Measurements from ENCODE around the gene EPM2A.

EPM2A gene

DNA sequence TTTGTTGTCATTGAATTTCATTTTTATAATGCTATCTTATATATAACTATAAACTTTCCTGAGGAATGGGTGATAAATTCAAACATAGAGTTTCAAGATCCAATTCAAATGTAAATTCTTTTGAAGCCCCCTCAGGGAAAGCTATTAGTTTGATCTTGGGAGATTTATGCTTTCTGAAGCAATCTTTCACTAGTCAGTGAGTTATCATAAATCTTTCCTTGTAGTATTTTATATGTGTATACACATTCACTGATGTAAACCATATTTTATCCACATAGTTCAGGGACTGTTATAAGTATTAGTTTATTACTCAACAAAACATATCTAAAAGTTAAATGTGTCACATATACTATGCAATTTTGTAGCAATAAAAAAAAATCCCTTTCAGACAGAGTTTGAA is 2.9 kb upstream of the EPM2A start:
- TF ChIP-seq, protein P1, sequence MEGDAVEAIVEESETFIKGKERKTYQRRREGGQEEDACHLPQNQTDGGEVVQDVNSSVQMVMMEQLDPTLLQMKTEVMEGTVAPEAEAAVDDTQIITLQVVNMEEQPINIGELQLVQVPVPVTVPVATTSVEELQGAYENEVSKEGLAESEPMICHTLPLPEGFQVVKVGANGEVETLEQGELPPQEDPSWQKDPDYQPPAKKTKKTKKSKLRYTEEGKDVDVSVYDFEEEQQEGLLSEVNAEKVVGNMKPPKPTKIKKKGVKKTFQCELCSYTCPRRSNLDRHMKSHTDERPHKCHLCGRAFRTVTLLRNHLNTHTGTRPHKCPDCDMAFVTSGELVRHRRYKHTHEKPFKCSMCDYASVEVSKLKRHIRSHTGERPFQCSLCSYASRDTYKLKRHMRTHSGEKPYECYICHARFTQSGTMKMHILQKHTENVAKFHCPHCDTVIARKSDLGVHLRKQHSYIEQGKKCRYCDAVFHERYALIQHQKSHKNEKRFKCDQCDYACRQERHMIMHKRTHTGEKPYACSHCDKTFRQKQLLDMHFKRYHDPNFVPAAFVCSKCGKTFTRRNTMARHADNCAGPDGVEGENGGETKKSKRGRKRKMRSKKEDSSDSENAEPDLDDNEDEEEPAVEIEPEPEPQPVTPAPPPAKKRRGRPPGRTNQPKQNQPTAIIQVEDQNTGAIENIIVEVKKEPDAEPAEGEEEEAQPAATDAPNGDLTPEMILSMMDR (IDR thresholded peaks at IDR 0.05) = no peak

DNA sequence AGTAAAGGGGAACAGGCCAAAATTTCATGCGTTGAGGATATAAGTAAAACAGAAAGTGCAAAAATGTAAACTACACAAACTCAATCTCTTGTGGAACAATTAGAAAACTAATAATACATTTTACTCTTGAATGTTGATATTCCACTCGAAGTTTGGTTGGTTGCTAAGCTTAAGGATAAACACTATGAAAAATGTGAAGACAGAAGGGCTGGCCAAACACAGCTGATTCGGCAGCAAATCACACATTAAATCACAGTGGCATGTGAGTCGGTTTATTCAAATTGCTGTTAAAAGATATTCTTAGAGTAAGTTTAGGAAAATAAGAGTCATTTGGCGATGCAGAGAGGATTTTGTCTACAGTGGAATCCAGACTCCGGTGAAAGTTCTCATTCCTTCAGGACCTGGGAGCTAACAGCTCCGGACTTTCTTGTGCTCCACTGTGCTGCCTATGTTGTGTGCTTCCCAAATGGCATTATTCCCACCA is 1.4 kb upstream of the EPM2A start:
- TF ChIP-seq, protein P1 (IDR thresholded peaks at IDR 0.05) = no peak

DNA sequence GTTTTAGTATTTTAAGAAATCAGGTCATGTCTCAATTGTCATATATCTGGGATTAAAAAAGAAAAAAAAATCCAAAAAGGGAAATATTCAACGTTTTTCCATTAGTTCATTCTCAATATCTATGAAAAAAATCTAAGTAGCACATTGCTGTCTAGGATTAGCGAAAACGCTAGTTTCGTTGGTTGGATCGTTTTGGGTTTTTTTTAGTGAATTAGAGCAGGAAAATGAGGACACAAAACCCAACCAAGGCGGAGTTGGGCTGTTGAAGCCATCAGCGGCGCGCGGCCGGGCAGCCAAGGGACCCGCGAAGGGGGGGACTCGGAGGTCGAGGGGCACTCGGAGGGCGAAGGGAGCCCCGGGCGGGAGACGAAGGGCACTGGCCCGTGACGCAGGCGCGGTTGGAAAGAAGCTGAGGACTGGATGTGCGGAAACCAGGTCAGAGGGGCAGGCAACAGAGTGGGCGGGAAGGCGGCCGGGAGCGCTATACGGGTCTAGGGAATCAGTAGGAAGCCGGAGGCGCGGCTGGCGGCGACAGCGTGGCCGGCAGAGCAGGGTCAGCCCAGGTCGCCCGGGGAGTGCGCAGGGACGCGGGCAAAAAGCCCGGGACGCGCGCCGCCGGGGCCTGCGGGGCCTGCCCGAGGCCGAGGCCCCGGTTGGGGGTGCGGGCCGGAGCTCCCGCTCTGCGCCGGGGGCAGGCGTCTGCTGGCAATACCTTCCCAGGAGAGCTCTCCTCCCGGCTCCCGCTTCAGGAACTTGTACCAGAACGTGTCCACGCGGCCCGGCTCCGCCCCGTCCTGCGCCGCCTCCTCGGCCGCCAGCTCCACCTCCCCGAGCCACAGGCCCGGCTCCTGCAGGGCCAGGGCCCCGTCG is 599 bp downstream of the EPM2A start:
- TF ChIP-seq, protein P1 (IDR thresholded peaks at IDR 0.05) = no peak

DNA sequence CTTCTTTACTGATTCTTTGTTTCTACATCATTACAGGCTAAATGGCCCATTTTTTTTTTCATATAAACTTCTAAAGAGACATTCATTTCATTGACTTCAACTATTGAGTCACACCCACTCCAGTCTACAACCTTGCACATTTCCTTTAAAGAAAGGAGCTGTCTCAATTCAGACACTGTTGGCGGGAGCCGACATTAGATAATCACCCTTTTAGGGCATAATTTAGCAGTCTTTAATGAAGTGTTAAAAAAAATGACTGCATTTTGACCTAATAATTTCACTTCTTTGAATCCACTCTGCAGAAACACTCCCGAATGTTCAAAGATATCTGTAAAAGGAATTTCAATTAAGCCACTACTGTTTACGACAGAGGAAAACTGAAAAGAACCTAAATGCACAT is 1.5 kb downstream of the EPM2A start:
- TF ChIP-seq, protein P1 (IDR thresholded peaks at IDR 0.05) = no peak

DNA sequence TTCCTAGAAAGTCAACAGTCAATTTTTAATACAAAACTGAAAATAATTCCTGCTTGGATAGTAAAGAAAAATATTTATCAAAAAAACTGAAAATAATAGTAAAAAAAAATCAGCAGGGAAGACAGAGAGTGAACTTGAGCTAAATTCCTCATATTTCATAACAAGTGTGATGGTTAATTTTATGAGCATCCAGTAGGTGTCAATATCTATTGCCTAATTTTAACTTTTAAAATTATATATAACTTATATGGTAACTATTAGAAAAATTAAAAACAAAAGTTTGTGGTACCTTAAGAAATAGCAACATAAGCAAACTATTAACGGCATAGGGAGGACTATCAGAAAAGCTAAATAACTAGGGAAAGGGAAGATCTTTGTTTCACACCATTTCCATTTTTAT is 2.1 kb downstream of the EPM2A start:
- TF ChIP-seq, protein P1 (IDR thresholded peaks at IDR 0.05) = no peak

DNA sequence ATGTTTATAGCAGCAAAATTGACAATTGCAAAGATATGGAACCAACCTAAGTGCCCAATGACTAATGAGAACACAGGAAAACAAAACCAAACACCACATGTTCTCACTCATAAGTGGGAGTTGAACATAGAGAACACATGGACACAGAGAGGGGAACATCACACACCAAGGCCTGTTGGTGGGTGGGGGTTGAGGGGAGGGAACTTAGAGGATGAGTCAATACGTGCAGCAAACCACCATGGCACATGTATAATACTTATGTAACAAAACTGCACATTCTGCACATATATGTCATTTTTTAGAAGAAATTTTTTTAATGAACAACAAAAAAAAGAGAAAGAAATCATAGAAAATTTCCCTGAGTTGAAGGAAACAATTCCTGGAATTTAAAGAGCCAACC is 3.9 kb downstream of the EPM2A start:
- TF ChIP-seq, protein P1 (IDR thresholded peaks at IDR 0.05) = no peak

DNA sequence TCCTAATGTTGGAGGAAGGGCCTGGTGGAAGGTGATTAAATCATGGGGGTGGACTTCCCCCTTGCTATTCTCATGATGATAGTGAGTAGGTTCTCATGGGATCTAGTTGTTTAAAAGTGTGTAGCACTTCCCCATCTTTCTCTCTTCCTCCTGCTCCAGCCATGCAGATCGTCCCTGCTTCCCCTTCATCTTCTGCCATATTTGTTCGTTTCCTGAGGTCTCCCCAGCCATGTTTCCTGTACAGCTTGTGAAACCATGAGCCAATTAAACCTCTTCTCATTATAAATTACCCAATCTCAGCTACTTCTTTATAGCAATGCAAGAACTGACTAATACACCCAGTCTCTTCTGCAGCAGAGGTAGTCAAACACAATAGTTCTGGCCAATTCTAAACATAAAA is 5.4 kb downstream of the EPM2A start:
- TF ChIP-seq, protein P1 (IDR thresholded peaks at IDR 0.05) = no peak
